ENCODE measurements around the gene TANGO2.

TANGO2 gene

DNA sequence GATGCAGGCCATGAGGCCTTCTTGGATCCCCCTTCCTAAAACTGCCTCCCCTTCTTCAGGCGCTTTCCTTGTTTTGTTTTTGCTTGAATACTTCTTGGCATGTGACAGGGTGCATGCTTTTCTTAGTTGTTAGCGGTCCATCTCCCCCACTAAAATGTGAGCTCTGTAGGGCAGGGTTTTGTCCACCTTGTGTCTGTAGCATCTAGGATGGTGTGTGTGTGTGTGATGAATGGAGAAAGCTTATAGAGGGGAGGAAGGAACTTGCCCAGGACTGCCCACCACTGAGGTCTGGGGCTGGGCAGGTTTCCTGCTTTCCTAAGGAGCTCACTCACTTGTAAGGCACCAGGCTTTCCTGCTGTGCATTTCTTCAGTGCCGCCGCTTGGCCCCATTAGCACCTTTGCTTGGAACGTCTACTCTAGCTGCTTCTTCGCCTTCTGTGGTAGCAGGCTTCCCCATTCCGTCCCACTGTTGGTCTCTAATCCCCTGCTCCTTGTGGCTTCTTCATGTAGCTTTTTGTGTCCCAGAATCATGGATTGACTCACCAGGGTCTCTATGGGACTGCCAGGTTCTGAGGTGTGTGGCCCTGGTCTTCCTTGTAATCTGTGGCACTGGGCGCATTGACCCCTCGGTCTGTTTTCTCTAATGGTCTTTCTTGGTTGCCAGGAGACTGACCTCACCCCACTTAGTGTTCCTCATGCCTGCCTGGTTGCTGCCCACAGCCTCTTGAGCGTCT, 62.4 kb downstream of the TANGO2 start:
- Histone ChIP-seq H3K4me1 (ENCODE audit: insufficient read depth, low read length, severe bottlenecking) (peaks cover 53% of the 10 kb centered on the region), H3K4me3 (ENCODE audit: low read depth, low read length, poor library complexity, severe bottlenecking) (no peak overlapping the region), H3K9me3 (ENCODE audit: low read length) (no peaks in the 10 kb centered on the region), H2AFZ (ENCODE audit: low read length) (no peak overlapping the region), H3K36me3 (ENCODE audit: insufficient read depth, low read length) (peaks cover 33% of the 10 kb centered on the region), H4K20me1 (ENCODE audit: insufficient read depth, low read length) (no peaks in the 10 kb centered on the region), H3K4me2 (ENCODE audit: low read length) (peak overlapping the region; percentile 37), H3K9me2 (ENCODE audit: low read depth, low read length) (no peaks in the 10 kb centered on the region), H3K9ac (ENCODE audit: low read length) (peak overlapping the region; percentile 36; the same call in 1 of the 2 replicates), H3F3A (ENCODE audit: insufficient read depth, low read length) (no peaks in the 10 kb centered on the region), H3K27ac (ENCODE audit: low read depth, low read length, poor library complexity, severe bottlenecking) (peak overlapping the region; percentile 64), H3K27me3 (ENCODE audit: insufficient read depth, low read length) (no peaks in the 10 kb centered on the region), H3K79me2 (ENCODE audit: insufficient read depth, low read length) (peaks cover 45% of the 10 kb centered on the region)
- TF ChIP-seq, protein P1, sequence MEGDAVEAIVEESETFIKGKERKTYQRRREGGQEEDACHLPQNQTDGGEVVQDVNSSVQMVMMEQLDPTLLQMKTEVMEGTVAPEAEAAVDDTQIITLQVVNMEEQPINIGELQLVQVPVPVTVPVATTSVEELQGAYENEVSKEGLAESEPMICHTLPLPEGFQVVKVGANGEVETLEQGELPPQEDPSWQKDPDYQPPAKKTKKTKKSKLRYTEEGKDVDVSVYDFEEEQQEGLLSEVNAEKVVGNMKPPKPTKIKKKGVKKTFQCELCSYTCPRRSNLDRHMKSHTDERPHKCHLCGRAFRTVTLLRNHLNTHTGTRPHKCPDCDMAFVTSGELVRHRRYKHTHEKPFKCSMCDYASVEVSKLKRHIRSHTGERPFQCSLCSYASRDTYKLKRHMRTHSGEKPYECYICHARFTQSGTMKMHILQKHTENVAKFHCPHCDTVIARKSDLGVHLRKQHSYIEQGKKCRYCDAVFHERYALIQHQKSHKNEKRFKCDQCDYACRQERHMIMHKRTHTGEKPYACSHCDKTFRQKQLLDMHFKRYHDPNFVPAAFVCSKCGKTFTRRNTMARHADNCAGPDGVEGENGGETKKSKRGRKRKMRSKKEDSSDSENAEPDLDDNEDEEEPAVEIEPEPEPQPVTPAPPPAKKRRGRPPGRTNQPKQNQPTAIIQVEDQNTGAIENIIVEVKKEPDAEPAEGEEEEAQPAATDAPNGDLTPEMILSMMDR (IDR thresholded peaks at IDR 0.05; ENCODE audit: low read length), result no peak
- TF ChIP-seq EZH2 (IDR thresholded peaks at IDR 0.05; ENCODE audit: borderline replicate concordance, low read length), result no peak

DNA sequence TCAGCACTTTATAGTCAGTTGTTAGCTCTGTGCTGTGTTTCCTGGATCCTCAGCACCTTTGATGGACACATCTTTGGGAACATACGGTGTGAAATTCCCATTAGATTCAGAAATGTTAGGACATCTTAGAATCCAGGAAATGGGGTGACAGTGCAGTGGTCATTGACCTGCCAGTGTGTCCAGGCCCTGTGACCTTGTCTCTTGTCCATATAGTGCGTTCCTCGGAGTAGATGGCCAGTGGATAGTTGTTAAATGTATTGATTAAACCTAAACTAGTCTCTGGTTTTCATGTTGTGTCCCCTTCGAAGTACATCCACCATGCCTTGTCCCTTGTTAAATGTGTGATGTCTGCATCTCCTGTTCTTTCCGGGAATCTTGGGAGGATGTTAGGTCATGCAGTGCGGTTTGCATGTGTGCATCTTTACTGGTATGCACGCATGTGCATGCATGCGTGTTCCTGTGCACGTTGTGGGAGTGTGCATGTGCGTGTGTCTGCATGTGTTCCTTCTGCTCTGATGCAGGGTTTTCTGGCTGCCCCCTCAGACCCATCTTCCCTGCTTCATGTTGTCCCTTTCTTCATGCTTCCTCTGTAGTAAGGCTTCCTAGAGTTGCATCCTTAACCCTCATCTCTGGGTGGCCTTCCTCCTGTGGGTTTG, 63.1 kb downstream of the TANGO2 start:
- no peak for TF ChIP-seq EZH2 (IDR thresholded peaks at IDR 0.05; ENCODE audit: borderline replicate concordance, low read length)
- TF ChIP-seq, protein P1 (IDR thresholded peaks at IDR 0.05; ENCODE audit: low read length), result no peak
- Histone ChIP-seq H3K4me2 (ENCODE audit: low read length) (peak overlapping the region; percentile 47; the same call in 1 of the 2 replicates), H3K9me3 (ENCODE audit: low read length) (no peaks in the 10 kb centered on the region), H4K20me1 (ENCODE audit: insufficient read depth, low read length) (no peaks in the 10 kb centered on the region), H3K4me3 (ENCODE audit: low read depth, low read length, poor library complexity, severe bottlenecking) (no peak overlapping the region), H3K9me2 (ENCODE audit: low read depth, low read length) (no peaks in the 10 kb centered on the region), H3K79me2 (ENCODE audit: insufficient read depth, low read length) (peaks cover 45% of the 10 kb centered on the region), H3K27ac (ENCODE audit: low read depth, low read length, poor library complexity, severe bottlenecking) (no peak overlapping the region), H3K9ac (ENCODE audit: low read length) (no peak overlapping the region), H3F3A (ENCODE audit: insufficient read depth, low read length) (no peaks in the 10 kb centered on the region), H3K4me1 (ENCODE audit: insufficient read depth, low read length, severe bottlenecking) (peaks cover 53% of the 10 kb centered on the region), H3K27me3 (ENCODE audit: insufficient read depth, low read length) (no peaks in the 10 kb centered on the region), H3K36me3 (ENCODE audit: insufficient read depth, low read length) (peaks cover 40% of the 10 kb centered on the region), H2AFZ (ENCODE audit: low read length) (no peak overlapping the region)

DNA sequence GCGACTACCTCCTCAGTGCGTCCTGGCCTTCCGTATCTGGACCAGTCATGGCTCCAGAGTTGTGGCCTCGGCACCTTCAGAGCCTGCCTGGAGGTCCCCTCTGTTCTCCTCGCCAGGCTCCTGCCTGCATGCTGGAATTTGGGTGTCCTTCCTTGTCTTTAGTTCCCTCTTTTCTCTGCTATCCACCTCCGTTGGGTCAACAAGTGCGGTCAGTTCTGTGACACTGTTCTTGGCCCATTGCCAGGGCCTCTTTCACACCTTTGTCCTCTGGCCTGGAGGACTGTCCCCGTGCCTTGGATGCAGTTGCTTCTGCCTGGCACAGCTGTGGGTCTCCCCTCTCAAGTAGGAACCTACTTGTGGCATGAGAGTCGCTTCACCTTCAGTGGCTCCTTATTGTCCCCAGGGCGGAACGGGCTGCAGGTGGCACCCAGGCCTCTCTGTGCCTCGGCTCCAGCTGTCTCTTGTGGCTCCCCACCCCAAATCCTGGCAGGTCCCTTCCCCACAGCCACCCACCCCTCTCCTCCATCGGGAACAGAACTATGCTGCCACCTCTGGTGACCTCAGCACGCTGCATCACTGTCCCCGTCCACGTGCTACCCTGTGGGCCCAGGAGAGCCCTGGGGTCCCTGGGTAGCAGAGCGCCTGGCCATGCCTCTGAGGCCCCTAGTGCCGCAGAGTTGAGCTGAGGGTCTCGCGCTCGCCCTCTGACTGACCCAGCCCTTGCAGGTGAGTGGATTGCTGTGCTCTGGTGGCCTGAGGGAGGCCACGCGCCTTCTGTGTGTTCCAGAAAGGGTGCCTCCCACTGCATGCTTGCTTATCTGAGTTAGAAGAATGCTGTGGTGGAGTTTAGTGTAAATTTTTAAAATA, 63.9 kb downstream of the TANGO2 start:
- Histone ChIP-seq H3K9me3 (ENCODE audit: low read length) (no peaks in the 10 kb centered on the region), H3K9me2 (ENCODE audit: low read depth, low read length) (no peaks in the 10 kb centered on the region), H3K4me3 (ENCODE audit: low read depth, low read length, poor library complexity, severe bottlenecking) (no peak overlapping the region), H3F3A (ENCODE audit: insufficient read depth, low read length) (no peaks in the 10 kb centered on the region), H3K27ac (ENCODE audit: low read depth, low read length, poor library complexity, severe bottlenecking) (no peak overlapping the region), H3K4me2 (ENCODE audit: low read length) (peak overlapping the region; percentile 47; the same call in 1 of the 2 replicates), H3K4me1 (ENCODE audit: insufficient read depth, low read length, severe bottlenecking) (peaks cover 46% of the 10 kb centered on the region), H3K36me3 (ENCODE audit: insufficient read depth, low read length) (peaks cover 48% of the 10 kb centered on the region), H3K27me3 (ENCODE audit: insufficient read depth, low read length) (no peaks in the 10 kb centered on the region), H4K20me1 (ENCODE audit: insufficient read depth, low read length) (no peaks in the 10 kb centered on the region), H2AFZ (ENCODE audit: low read length) (no peak overlapping the region), H3K79me2 (ENCODE audit: insufficient read depth, low read length) (peaks cover 45% of the 10 kb centered on the region), H3K9ac (ENCODE audit: low read length) (peak overlapping the region; percentile 54; the same call in 1 of the 2 replicates)
- TF ChIP-seq, protein P1 (IDR thresholded peaks at IDR 0.05; ENCODE audit: low read length), result peak; percentile 70
- TF ChIP-seq EZH2 (IDR thresholded peaks at IDR 0.05; ENCODE audit: borderline replicate concordance, low read length), result no peak
